ENCODE results near the gene REM2.
A peak's percentile ranks its signal among the peaks of the same experiment; 100 is the strongest.
"Not testable (repeated sequence)": the region's sequence is repeated elsewhere in the genome, so short reads cannot be mapped to it uniquely, and the experiment has no call there.

REM2 gene

GRCh38 chr14:22856428-22856827, 26.6 kb upstream of the REM2 start:
- no peak overlapping the region for H3K4me3 ChIP-seq (ENCODE audit: low read depth in 1 of 2, low read length in 1 of 2)
- no peaks in the 10 kb centered on the region for H3K36me3 ChIP-seq
- no peak overlapping the region for H3K27ac ChIP-seq
- no peaks in the 10 kb centered on the region for H3K9me3 ChIP-seq
- H3K27me3 ChIP-seq: no peaks in the 10 kb centered on the region
- H3K4me1 ChIP-seq (ENCODE audit: control insufficient read depth in 1 of 2, insufficient read depth in 1 of 2, low read depth in 1 of 2, low read length in 1 of 2): peaks cover 8 to 16% of the 10 kb centered on the region in 2 experiments
- TF ChIP-seq CTCF (IDR thresholded peaks at IDR 0.05): no peak

GRCh38 chr14:22860377-22860776, 22.6 kb upstream of the REM2 start:
- H3K9me3 ChIP-seq, H3K36me3 ChIP-seq: not testable (repeated sequence)

GRCh38 chr14:22861651-22862050, 21.4 kb upstream of the REM2 start:
- Histone ChIP-seq H3K4me3 (ENCODE audit: low read depth in 1 of 2, low read length in 1 of 2) (no peak overlapping the region), H3K9me3 (no peaks in the 10 kb centered on the region), H3K36me3 (no peaks in the 10 kb centered on the region), H3K4me1 (ENCODE audit: control insufficient read depth in 1 of 2, insufficient read depth in 1 of 2, low read depth in 1 of 2, low read length in 1 of 2) (no peaks in the 10 kb centered on the region), H3K27me3 (no peaks in the 10 kb centered on the region), H3K27ac (no peak overlapping the region)
- TF ChIP-seq CTCF (IDR thresholded peaks at IDR 0.05): no peak

More at GRCh38 chr14:22860377-22860776, 22.6 kb upstream of the REM2 start:
- not testable (repeated sequence) for H3K4me3 ChIP-seq (ENCODE audit: low read depth in 1 of 2, low read length in 1 of 2); H3K27me3 ChIP-seq; H3K4me1 ChIP-seq (ENCODE audit: control insufficient read depth in 1 of 2, insufficient read depth in 1 of 2, low read depth in 1 of 2, low read length in 1 of 2); H3K27ac ChIP-seq

GRCh38 chr14:22864979-22865378, 18.0 kb upstream of the REM2 start:
- Histone ChIP-seq H3K9me3 (no peaks in the 10 kb centered on the region), H3K36me3 (no peaks in the 10 kb centered on the region), H3K4me1 (ENCODE audit: control insufficient read depth in 1 of 2, insufficient read depth in 1 of 2, low read depth in 1 of 2, low read length in 1 of 2) (peaks cover 12 to 15% of the 10 kb centered on the region in 2 experiments), H3K27me3 (no peaks in the 10 kb centered on the region), H3K27ac (peak overlapping the region; percentile 17), H3K4me3 (ENCODE audit: low read depth in 1 of 2, low read length in 1 of 2) (no peak overlapping the region)
- TF ChIP-seq CTCF (IDR thresholded peaks at IDR 0.05): no peak

- H3K36me3 ChIP-seq: no peaks in the 10 kb centered on the region
- H3K9me3 ChIP-seq: no peaks in the 10 kb centered on the region
- H3K4me1 ChIP-seq (ENCODE audit: control insufficient read depth in 1 of 2, insufficient read depth in 1 of 2, low read depth in 1 of 2, low read length in 1 of 2): peaks cover 19 to 22% of the 10 kb centered on the region in 2 experiments
- no peak for TF ChIP-seq CTCF (IDR thresholded peaks at IDR 0.05)
- no peak overlapping the region for H3K4me3 ChIP-seq (ENCODE audit: low read depth in 1 of 2, low read length in 1 of 2)
- H3K27me3 ChIP-seq: no peaks in the 10 kb centered on the region
- peak overlapping the region; percentile 17 for H3K27ac ChIP-seq
Observed at GRCh38 chr14:22865424-22866405, 17.3 kb upstream of the REM2 start.

GRCh38 chr14:22866874-22867273, 16.1 kb upstream of the REM2 start:
- Histone ChIP-seq H3K27ac (no peak overlapping the region), H3K4me1 (ENCODE audit: control insufficient read depth in 1 of 2, insufficient read depth in 1 of 2, low read depth in 1 of 2, low read length in 1 of 2) (peaks cover 28 to 30% of the 10 kb centered on the region in 2 experiments), H3K9me3 (no peaks in the 10 kb centered on the region), H3K27me3 (no peaks in the 10 kb centered on the region), H3K4me3 (ENCODE audit: low read depth in 1 of 2, low read length in 1 of 2) (no peak overlapping the region), H3K36me3 (no peaks in the 10 kb centered on the region)
- no peak for TF ChIP-seq CTCF (IDR thresholded peaks at IDR 0.05)
